Rectal smooth muscle tissue (tissue), 1 donor: Measurements from ENCODE around the gene POC5.
"Not testable (repeated sequence)": the region's sequence is repeated elsewhere in the genome, so short reads cannot be mapped to it uniquely, and the experiment has no call there.

Experiments
- H3K27ac ChIP-seq: one replicate; pipeline ENCODE4 v1.7.0; 2013; ENCODE audit warnings: low read depth, low read length, inconsistent platforms
- H3K27me3 ChIP-seq: one replicate; pipeline ENCODE4 v1.7.0; 2013; ENCODE audit warnings: low read length; ENCODE audit not compliant: control insufficient read depth, insufficient read depth
- H3K36me3 ChIP-seq: one replicate; pipeline ENCODE4 v1.7.0; 2013; ENCODE audit warnings: low read length; ENCODE audit not compliant: control insufficient read depth, insufficient read depth
- H3K4me1 ChIP-seq: one replicate; pipeline ENCODE4 v1.7.0; 2013; ENCODE audit warnings: low read length; ENCODE audit not compliant: control insufficient read depth, insufficient read depth
- H3K4me3 ChIP-seq: one replicate; pipeline ENCODE4 v1.7.0; 2013; ENCODE audit warnings: low read length
- H3K9ac ChIP-seq: one replicate; pipeline ENCODE4 v1.7.0; 2013; ENCODE audit warnings: low read length

Gene POC5, protein sequence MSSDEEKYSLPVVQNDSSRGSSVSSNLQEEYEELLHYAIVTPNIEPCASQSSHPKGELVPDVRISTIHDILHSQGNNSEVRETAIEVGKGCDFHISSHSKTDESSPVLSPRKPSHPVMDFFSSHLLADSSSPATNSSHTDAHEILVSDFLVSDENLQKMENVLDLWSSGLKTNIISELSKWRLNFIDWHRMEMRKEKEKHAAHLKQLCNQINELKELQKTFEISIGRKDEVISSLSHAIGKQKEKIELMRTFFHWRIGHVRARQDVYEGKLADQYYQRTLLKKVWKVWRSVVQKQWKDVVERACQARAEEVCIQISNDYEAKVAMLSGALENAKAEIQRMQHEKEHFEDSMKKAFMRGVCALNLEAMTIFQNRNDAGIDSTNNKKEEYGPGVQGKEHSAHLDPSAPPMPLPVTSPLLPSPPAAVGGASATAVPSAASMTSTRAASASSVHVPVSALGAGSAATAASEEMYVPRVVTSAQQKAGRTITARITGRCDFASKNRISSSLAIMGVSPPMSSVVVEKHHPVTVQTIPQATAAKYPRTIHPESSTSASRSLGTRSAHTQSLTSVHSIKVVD

GRCh38 chr5:75717082-75717922, at the start of gene POC5:
TSS of gene POC5 (minus strand) at chr5:75717437. CDS start at chr5:75712937, 4,500 bp downstream.
- no peaks in the 10 kb centered on the region for H3K36me3 ChIP-seq
- H3K27ac ChIP-seq: peak within 1 kb of the TSS; percentile 84
- no peaks in the 10 kb centered on the region for H3K27me3 ChIP-seq
- peak within 1 kb of the TSS; percentile 47 for H3K9ac ChIP-seq
- H3K4me1 ChIP-seq: peaks cover 2% of the 10 kb centered on the region
- H3K4me3 ChIP-seq: peak within 1 kb of the TSS; percentile 95

DNA sequence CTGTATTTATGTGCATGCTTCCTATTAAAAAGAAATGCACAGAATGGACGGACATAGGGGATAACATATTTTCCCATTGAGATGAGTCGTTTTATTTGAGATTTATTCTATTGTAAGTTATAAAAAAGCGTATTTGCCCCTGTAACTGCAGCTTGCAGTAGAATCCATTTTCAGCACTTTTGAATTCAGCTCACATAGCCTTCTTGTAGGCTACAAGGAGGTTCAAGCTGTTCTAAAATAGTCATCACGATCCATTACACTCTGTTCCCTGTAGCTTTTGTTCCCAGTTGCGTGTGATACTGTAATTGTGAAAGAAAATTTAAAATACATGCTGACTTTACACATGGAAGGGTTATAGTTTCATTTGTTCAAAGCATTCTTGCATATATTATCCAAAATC, 40.9 kb upstream of the POC5 start:
- no peaks in the 10 kb centered on the region for H3K27me3 ChIP-seq
- H3K4me3 ChIP-seq: no peak overlapping the region
- H3K36me3 ChIP-seq: no peaks in the 10 kb centered on the region
- no peak overlapping the region for H3K9ac ChIP-seq
- no peak overlapping the region for H3K27ac ChIP-seq
- H3K4me1 ChIP-seq: no peaks in the 10 kb centered on the region

- Histone ChIP-seq H3K4me3 (no peak overlapping the region), H3K4me1 (no peaks in the 10 kb centered on the region), H3K9ac (no peak overlapping the region), H3K36me3 (no peaks in the 10 kb centered on the region), H3K27ac (no peak overlapping the region), H3K27me3 (no peaks in the 10 kb centered on the region)
These were observed 39.7 kb upstream of the POC5 start for GRCh38 chr5:75756981-75757380.

- no peak overlapping the region for H3K27ac ChIP-seq
- no peaks in the 10 kb centered on the region for H3K36me3 ChIP-seq
- no peaks in the 10 kb centered on the region for H3K4me1 ChIP-seq
- H3K4me3 ChIP-seq: no peak overlapping the region
- H3K9ac ChIP-seq: no peak overlapping the region
- H3K27me3 ChIP-seq: no peaks in the 10 kb centered on the region
These were observed 39.0 kb upstream of the POC5 start for GRCh38 chr5:75756211-75756610.

- no peaks in the 10 kb centered on the region for H3K27me3 ChIP-seq
- no peak overlapping the region for H3K27ac ChIP-seq
- no peak overlapping the region for H3K4me3 ChIP-seq
- no peaks in the 10 kb centered on the region for H3K36me3 ChIP-seq
- no peak overlapping the region for H3K9ac ChIP-seq
- no peaks in the 10 kb centered on the region for H3K4me1 ChIP-seq
These were observed 35.9 kb upstream of the POC5 start for GRCh38 chr5:75753182-75753581.

GRCh38 chr5:75744355-75744754, 27.1 kb upstream of the POC5 start:
- no peak overlapping the region for H3K27ac ChIP-seq
- no peaks in the 10 kb centered on the region for H3K4me1 ChIP-seq
- H3K27me3 ChIP-seq: no peaks in the 10 kb centered on the region
- H3K36me3 ChIP-seq: no peaks in the 10 kb centered on the region
- no peak overlapping the region for H3K9ac ChIP-seq
- H3K4me3 ChIP-seq: no peak overlapping the region

GRCh38 chr5:75736273-75736672, 19.0 kb upstream of the POC5 start:
- H3K4me1 ChIP-seq: no peaks in the 10 kb centered on the region
- no peaks in the 10 kb centered on the region for H3K36me3 ChIP-seq
- no peak overlapping the region for H3K4me3 ChIP-seq
- H3K27ac ChIP-seq: no peak overlapping the region
- no peak overlapping the region for H3K9ac ChIP-seq
- H3K27me3 ChIP-seq: no peaks in the 10 kb centered on the region

- H3K27me3 ChIP-seq: no peaks in the 10 kb centered on the region
- H3K27ac ChIP-seq: no peak overlapping the region
- H3K9ac ChIP-seq: no peak overlapping the region
- H3K4me1 ChIP-seq: no peaks in the 10 kb centered on the region
- no peak overlapping the region for H3K4me3 ChIP-seq
- no peaks in the 10 kb centered on the region for H3K36me3 ChIP-seq
These were observed 17.9 kb upstream of the POC5 start for GRCh38 chr5:75734913-75735789.

- no peak overlapping the region for H3K4me3 ChIP-seq
- no peak overlapping the region for H3K9ac ChIP-seq
- H3K27ac ChIP-seq: no peak overlapping the region
- H3K27me3 ChIP-seq: no peaks in the 10 kb centered on the region
- no peaks in the 10 kb centered on the region for H3K36me3 ChIP-seq
- H3K4me1 ChIP-seq: no peaks in the 10 kb centered on the region
These were observed 16.5 kb upstream of the POC5 start for GRCh38 chr5:75733767-75734166.

DNA sequence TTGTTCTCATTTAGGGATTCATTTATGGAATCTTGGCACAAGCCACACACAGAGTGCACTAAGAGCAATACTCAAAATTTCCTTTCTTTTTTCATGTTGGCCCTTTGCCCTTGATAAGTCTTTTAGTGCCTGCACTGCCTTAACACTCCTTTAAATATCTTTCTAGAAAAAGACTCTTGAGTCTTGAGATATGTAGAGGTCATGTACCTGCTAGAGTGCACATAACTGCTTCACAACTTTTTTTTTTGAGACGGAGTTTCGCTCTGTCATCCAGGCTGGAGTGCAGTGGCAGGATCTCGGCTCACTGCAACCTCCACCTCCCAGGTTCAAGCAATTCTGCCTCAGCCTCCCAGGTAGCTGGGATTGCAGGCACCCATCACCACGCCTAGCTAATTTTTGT, 14.3 kb upstream of the POC5 start:
- not testable (repeated sequence) for H3K4me3 ChIP-seq, H3K27ac ChIP-seq, H3K9ac ChIP-seq, H3K36me3 ChIP-seq, H3K27me3 ChIP-seq, H3K4me1 ChIP-seq

DNA sequence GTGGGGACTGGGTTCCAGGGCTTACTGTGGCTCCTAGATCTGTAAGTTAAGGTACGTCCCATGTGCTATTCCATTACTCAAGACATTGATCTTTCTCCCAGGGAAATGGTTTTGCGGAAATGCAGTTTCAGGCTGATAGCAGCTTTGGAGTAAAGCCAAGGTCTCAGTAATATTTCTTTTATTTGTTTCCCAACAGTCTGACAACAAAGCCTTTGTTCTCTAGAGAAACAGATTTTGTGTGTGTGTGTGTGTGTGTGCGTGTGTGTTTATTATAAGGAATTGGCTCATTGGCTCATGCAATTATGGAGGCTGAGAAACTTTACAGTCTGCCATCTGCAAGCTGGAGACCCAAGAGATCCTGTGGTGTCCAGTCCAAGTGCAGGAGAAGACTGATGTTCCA, 12.1 kb upstream of the POC5 start:
- Histone ChIP-seq H3K36me3 (no peaks in the 10 kb centered on the region), H3K27me3 (no peaks in the 10 kb centered on the region), H3K27ac (no peak overlapping the region), H3K9ac (no peak overlapping the region), H3K4me1 (no peaks in the 10 kb centered on the region), H3K4me3 (no peak overlapping the region)

GRCh38 chr5:75727931-75728330, 10.7 kb upstream of the POC5 start:
- no peak overlapping the region for H3K4me3 ChIP-seq
- H3K4me1 ChIP-seq: no peaks in the 10 kb centered on the region
- no peak overlapping the region for H3K9ac ChIP-seq
- H3K36me3 ChIP-seq: no peaks in the 10 kb centered on the region
- H3K27me3 ChIP-seq: no peaks in the 10 kb centered on the region
- H3K27ac ChIP-seq: no peak overlapping the region
